ENCODE data around the gene INSM1.

DNA sequence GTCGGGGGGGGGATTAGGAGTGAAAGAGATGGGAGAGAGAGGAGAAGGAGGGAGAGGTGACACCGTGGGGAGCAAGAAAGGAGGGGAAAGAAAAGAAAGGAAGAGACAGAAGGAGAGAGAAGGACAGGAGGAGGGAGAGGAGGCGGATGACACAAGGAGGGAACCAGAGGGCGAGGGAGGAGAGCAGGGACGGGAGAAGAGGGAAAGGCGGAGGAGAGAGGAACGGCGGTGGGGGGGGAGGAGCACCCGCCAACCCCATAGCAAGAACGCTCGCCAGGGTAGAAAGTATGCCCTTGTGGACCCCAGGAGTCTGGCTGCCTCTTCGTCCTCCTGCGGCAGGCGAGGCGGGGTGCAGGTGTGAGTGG lies 4.5 kb upstream of the INSM1 start:
- TF ChIP-seq, protein P1, sequence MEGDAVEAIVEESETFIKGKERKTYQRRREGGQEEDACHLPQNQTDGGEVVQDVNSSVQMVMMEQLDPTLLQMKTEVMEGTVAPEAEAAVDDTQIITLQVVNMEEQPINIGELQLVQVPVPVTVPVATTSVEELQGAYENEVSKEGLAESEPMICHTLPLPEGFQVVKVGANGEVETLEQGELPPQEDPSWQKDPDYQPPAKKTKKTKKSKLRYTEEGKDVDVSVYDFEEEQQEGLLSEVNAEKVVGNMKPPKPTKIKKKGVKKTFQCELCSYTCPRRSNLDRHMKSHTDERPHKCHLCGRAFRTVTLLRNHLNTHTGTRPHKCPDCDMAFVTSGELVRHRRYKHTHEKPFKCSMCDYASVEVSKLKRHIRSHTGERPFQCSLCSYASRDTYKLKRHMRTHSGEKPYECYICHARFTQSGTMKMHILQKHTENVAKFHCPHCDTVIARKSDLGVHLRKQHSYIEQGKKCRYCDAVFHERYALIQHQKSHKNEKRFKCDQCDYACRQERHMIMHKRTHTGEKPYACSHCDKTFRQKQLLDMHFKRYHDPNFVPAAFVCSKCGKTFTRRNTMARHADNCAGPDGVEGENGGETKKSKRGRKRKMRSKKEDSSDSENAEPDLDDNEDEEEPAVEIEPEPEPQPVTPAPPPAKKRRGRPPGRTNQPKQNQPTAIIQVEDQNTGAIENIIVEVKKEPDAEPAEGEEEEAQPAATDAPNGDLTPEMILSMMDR (IDR thresholded peaks at IDR 0.05): no peak
- TF ChIP-seq, protein P2, sequence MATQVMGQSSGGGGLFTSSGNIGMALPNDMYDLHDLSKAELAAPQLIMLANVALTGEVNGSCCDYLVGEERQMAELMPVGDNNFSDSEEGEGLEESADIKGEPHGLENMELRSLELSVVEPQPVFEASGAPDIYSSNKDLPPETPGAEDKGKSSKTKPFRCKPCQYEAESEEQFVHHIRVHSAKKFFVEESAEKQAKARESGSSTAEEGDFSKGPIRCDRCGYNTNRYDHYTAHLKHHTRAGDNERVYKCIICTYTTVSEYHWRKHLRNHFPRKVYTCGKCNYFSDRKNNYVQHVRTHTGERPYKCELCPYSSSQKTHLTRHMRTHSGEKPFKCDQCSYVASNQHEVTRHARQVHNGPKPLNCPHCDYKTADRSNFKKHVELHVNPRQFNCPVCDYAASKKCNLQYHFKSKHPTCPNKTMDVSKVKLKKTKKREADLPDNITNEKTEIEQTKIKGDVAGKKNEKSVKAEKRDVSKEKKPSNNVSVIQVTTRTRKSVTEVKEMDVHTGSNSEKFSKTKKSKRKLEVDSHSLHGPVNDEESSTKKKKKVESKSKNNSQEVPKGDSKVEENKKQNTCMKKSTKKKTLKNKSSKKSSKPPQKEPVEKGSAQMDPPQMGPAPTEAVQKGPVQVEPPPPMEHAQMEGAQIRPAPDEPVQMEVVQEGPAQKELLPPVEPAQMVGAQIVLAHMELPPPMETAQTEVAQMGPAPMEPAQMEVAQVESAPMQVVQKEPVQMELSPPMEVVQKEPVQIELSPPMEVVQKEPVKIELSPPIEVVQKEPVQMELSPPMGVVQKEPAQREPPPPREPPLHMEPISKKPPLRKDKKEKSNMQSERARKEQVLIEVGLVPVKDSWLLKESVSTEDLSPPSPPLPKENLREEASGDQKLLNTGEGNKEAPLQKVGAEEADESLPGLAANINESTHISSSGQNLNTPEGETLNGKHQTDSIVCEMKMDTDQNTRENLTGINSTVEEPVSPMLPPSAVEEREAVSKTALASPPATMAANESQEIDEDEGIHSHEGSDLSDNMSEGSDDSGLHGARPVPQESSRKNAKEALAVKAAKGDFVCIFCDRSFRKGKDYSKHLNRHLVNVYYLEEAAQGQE (IDR thresholded peaks at IDR 0.05; ENCODE audit: insufficient read depth in 1 of 2, low read depth in 2 of 2, low read length in 1 of 2): no peak
- TF ChIP-seq SIN3A (IDR thresholded peaks at IDR 0.05; ENCODE audit: borderline replicate concordance, insufficient read depth, low read depth, low read length) (no peak), POLR2AphosphoS5 (IDR thresholded peaks at IDR 0.05; ENCODE audit: low read depth, low read length) (no peak)
